Retinal pigment epithelial cell (primary cell): ENCODE measurements around the gene CTBP2.
"Not testable (repeated sequence)": the region's sequence is repeated elsewhere in the genome, so short reads cannot be mapped to it uniquely, and the experiment has no call there.

Experiments
- DNase-seq: peaks from one replicate; pipeline ENCODE4 v3.0.0-alpha.2; 2010; ENCODE audit warnings: low read depth
- H3K4me3 ChIP-seq: 2 replicates; pipeline ENCODE4 v1.5.1; 2011; ENCODE audit warnings: mild to moderate bottlenecking, low read length, control low read depth, moderate library complexity
- TF ChIP-seq, protein P1 (sequence below): conservative IDR thresholded peaks from 2 replicates; pipeline ENCODE4 v1.5.1; 2011; ENCODE audit warnings: low read depth, low read length, control low read depth, inconsistent platforms

CTBP2 gene

GRCh38 chr10:125187238-125188194, 27.2 kb upstream of the CTBP2 start:
- no peak for DNase-seq
- no peak overlapping the region for H3K4me3 ChIP-seq
- TF ChIP-seq, protein P1, sequence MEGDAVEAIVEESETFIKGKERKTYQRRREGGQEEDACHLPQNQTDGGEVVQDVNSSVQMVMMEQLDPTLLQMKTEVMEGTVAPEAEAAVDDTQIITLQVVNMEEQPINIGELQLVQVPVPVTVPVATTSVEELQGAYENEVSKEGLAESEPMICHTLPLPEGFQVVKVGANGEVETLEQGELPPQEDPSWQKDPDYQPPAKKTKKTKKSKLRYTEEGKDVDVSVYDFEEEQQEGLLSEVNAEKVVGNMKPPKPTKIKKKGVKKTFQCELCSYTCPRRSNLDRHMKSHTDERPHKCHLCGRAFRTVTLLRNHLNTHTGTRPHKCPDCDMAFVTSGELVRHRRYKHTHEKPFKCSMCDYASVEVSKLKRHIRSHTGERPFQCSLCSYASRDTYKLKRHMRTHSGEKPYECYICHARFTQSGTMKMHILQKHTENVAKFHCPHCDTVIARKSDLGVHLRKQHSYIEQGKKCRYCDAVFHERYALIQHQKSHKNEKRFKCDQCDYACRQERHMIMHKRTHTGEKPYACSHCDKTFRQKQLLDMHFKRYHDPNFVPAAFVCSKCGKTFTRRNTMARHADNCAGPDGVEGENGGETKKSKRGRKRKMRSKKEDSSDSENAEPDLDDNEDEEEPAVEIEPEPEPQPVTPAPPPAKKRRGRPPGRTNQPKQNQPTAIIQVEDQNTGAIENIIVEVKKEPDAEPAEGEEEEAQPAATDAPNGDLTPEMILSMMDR: no peak

DNA sequence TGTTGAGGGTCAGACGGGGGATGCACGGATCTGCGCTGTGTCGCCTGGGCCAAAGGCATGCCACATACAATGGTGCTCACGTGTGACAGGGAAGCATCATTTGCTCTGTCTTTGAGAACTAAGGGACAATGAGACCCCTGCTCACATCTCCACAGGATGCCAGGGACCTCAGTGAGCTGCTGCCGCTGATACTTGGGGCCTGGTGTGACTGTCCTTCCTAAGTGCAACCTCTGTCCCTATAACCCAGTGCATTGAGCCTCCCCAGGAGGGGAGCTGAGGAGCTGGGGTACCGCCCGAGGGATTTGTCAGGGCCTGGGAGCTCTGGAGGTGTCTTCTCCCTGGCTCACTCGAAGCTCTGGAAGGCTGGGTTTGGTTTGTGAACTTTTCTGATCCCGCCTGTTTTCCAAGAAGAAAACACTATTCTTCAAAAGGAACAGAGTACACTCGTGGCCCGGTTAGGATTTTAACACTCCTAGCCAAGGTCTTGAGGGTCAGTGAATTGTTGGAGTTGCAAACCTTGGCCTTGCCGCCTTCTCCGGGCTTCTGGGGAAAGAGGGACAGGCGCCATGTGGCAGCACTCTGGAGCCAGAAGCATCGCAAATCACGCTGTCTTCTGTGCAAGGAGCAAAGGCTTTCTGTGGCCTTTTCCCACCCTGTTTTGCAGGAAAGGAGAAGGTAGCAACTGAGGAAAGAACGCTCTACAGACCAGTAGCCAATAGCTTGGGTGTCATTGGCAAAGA, 26.2 kb upstream of the CTBP2 start:
- no peak overlapping the region for H3K4me3 ChIP-seq
- TF ChIP-seq, protein P1: no peak
- DNase-seq: no peak

- not testable (repeated sequence) for H3K4me3 ChIP-seq, DNase-seq
Measured at GRCh38 chr10:125179107-125179506, 18.7 kb upstream of the CTBP2 start.

DNA sequence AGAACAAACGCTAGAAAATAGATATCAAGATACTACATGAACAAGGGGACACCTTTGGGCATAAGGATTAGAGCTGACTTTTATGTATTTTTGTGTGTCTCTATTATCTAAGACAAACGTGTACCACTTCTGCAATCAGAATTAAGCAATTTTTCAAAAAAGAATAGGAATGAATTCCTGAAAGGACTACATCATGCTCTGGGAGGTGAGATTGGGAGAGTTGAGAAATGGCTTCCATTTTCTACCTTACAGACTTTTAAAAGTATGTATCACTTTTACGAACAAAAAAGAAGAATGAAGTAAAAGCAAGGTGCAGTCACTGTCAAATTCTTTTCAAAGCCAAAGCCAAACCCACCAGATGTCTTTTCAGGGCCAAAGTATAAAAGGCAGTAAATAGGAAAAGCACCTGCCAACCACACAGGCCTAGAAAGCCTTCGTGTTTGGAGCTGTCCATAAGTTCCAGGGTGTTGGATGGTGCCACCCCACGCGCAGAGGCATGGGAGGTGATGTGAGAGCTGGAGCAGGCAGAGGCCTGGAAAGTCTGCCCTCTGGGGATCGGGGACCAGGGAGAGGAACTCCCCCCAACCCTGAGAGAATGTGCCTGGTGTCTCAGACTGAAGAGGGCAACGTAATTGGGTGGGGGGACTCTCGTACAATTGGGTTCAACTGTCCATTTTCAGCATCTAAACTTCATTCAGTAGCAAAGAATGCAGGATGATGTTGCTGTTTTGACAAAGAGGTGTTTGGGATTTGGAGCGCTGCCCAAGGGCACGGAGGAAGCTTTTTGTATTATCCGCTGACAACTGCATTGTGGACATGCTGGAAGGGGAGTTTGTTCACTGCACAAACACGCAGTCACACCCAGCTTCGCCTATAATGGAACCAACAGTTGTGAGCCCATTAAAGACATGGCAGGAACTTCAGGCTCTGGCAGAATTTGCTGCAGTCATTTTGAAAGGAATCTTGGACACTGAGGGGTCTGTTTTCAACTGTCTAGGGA, 17.6 kb upstream of the CTBP2 start:
- TF ChIP-seq, protein P1: no peak
- H3K4me3 ChIP-seq: no peak overlapping the region
- no peak for DNase-seq

- DNase-seq: no peak
- no peak overlapping the region for H3K4me3 ChIP-seq
- TF ChIP-seq, protein P1: no peak
Measured at GRCh38 chr10:125175807-125176206, 15.4 kb upstream of the CTBP2 start.

DNA sequence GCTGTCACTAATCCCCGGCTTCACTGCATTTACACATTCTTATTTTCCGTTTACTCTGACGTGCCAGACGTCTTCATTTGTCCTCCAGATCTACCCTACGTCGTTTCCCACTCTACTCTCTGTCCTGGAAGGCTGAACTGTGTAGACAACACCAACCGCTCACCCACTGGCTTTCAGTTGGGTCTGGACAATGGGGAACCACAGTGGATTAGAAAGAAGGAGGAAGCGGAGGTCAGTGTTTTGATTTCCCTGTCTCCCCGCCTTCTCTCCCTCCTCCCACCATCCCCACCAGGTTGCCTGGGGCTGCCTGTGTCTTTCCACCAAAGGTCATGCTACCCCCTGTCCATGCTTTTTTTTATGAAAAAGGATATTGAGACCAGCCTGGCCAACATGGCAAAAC, 14.0 kb upstream of the CTBP2 start:
- TF ChIP-seq, protein P1: no peak
- no peak for DNase-seq
- H3K4me3 ChIP-seq: no peak overlapping the region

DNA sequence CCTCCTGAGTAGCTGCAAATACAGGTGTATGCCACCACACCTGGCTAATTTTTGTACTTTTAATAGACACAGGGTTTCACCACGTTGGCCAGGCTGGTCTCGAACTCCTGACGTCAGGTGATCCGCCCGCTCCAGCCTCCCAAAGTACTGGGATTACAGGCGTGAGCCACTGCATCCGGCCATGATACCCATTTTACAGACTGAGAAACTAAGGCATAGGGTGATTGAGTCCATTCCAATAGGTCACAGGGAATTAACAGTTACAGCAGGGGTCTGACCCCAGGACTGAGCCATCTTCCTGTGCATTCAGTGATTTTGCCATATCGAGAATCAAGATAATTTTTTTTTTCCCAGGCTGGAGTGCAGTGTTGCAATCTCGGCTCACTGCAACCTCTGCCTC, 12.3 kb upstream of the CTBP2 start:
- DNase-seq: no peak
- TF ChIP-seq, protein P1: no peak

More for the DNA sequence above, 12.3 kb upstream of the CTBP2 start:
- no peak overlapping the region for H3K4me3 ChIP-seq
